CD4-positive, CD25-positive, alpha-beta regulatory T cell (primary cell): Measurements from ENCODE around the gene RABL3. TPM values are rescaled to one million over a fixed set of nuclear protein-coding genes. Genes with fewer than 3 reads are reported as not detected.

Experiments
- polyA plus RNA-seq, 4 donors: library from polyadenylated mRNA; unstranded; fragments of 300-500 nt; fragmentation: Illumina TruSeq; gene quantifications; one replicate each; pipeline ENCODE4 v1.2.3, GENCODE V29; 2021
- total RNA-seq: library from RNA; stranded (reverse); gene quantifications from one replicate; pipeline ENCODE4 v1.2.3, GENCODE V29; 2022

Gene RABL3
- total and polyA plus RNA-seq, 5 donors from 2014 or later, result 16.3 to 53.0 (median 46.8) TPM

Other genes starting within 250 kb of the RABL3 start
- 71.4 TPM for gene NDUFB4, start 146.2 kb downstream of the RABL3 start, total RNA-seq
- gene NDUFB4, start 146.2 kb downstream of the RABL3 start, polyA plus RNA-seq, result 100 to 1,000 TPM; 240 to 317 (median 274) TPM
- 4.7 TPM for gene HGD, start 60.3 kb downstream of the RABL3 start, total RNA-seq
- under 1 TPM in 1 of 4 donors, not detected in 3; 0.25 TPM for gene HGD, start 60.3 kb downstream of the RABL3 start, polyA plus RNA-seq
- 14.7 TPM for gene GTF2E1, start 228 bp upstream of the RABL3 start, total RNA-seq
- 10 to 100 TPM; 16.6 to 23.1 (median 20.2) TPM for gene GTF2E1, start 228 bp upstream of the RABL3 start, polyA plus RNA-seq
- not detected for gene STXBP5L, start 165.7 kb upstream of the RABL3 start, total RNA-seq
- gene STXBP5L, start 165.7 kb upstream of the RABL3 start, polyA plus RNA-seq, result not detected